IMR-90 (cell line): ENCODE measurements around the gene JAKMIP1. TPM values are rescaled to one million over a fixed set of nuclear protein-coding genes. Genes with fewer than 3 reads are reported as not detected.

Source experiments
- ATAC-seq: fragments of 200-7000 bp; cut with Tn5 transposase; 2 replicates; pipeline ENCODE4 v1.9.1; 2020; ENCODE audit warnings: low read depth, mild to moderate bottlenecking, moderate library complexity
- BruUV-seq: library from RNA; stranded (reverse); fragments of 400-500 nt; replicated peaks from 2 replicates; lab custom pipeline; 2021; lab: Mats Ljungman, UMichigan
- CTCF ChIA-PET: fragments of 300-600 bp; formaldehyde crosslinking; extraction: SDS; loops from one replicate; lab custom pipeline; 2021; ENCODE audit warnings: antibody characterized with exemption; lab: Yijun Ruan, JAX
- POLR2A ChIA-PET: fragments of 300-600 bp; sonication (Branson Sonifier 250); formaldehyde crosslinking; loops from one replicate; lab custom pipeline; 2022; ENCODE audit warnings: antibody characterized with exemption; ENCODE audit not compliant: unreplicated experiment; lab: Charles Lee
- DNase-seq: peaks from one replicate; pipeline ENCODE4 v3.0.0; 2013
- H2AFZ ChIP-seq: replicated peaks from 2 replicates; pipeline ENCODE3; 2013; ENCODE audit warnings: low read length, mild to moderate bottlenecking; ENCODE audit not compliant: poor library complexity
- H2AK5ac ChIP-seq: 2 replicates; pipeline ENCODE4 v1.6.1; 2013; ENCODE audit warnings: low read depth, low read length, inconsistent platforms
- H2AK9ac ChIP-seq: replicated peaks from 2 replicates; pipeline ENCODE3; 2013; ENCODE audit warnings: mild to moderate bottlenecking, low read depth, low read length, moderate library complexity; ENCODE audit not compliant: poor library complexity
- H2BK120ac ChIP-seq: 2 replicates; pipeline ENCODE4 v1.6.1; 2013; ENCODE audit warnings: low read depth, low read length, inconsistent platforms
- H2BK15ac ChIP-seq: 3 replicates; pipeline ENCODE4 v1.6.1; 2013; ENCODE audit warnings: low read depth, low read length, inconsistent platforms
- H2BK20ac ChIP-seq: 2 replicates; pipeline ENCODE4 v1.6.1; 2013; ENCODE audit warnings: low read depth, mild to moderate bottlenecking, inconsistent platforms, low read length, moderate library complexity
- H2BK5ac ChIP-seq: 2 replicates; pipeline ENCODE4 v1.6.1; 2013; ENCODE audit warnings: mild to moderate bottlenecking, low read depth, low read length, inconsistent platforms; ENCODE audit not compliant: poor library complexity, severe bottlenecking
- H3K14ac ChIP-seq: replicated peaks from 2 replicates; pipeline ENCODE4 v1.6.1; 2013; ENCODE audit warnings: low read depth, low read length, inconsistent platforms
- H3K18ac ChIP-seq: 2 replicates; pipeline ENCODE4 v1.6.1; 2013; ENCODE audit warnings: low read depth, low read length, control low read depth
- H3K23ac ChIP-seq: 2 replicates; pipeline ENCODE4 v1.6.1; 2013; ENCODE audit warnings: low read depth, low read length, inconsistent platforms
- H3K27ac ChIP-seq: 2 replicates; pipeline ENCODE4 v1.5.1; 2013; ENCODE audit warnings: mild to moderate bottlenecking, control low read depth, low read length; ENCODE audit not compliant: insufficient read depth
- H3K27me3 ChIP-seq: 2 replicates; pipeline ENCODE4 v1.6.1; 2013; ENCODE audit warnings: low read length; ENCODE audit not compliant: control insufficient read depth, insufficient read depth
- H3K36me3 ChIP-seq: 2 replicates; pipeline ENCODE4 v1.6.1; 2013; ENCODE audit warnings: low read length, mixed read lengths; ENCODE audit not compliant: control insufficient read depth, insufficient read depth
- H3K4ac ChIP-seq: 2 replicates; pipeline ENCODE4 v1.6.1; 2013; ENCODE audit warnings: low read depth, low read length, inconsistent platforms
- H3K4me1 ChIP-seq: 2 replicates; pipeline ENCODE4 v1.6.1; 2013; ENCODE audit warnings: low read length, mixed read lengths; ENCODE audit not compliant: control insufficient read depth, insufficient read depth
- H3K4me2 ChIP-seq: 2 replicates; pipeline ENCODE4 v1.6.1; 2013; ENCODE audit warnings: low read depth, mild to moderate bottlenecking, control low read depth, low read length, moderate library complexity
- H3K4me3 ChIP-seq: 2 replicates; pipeline ENCODE4 v1.5.1; 2013; ENCODE audit warnings: low read depth, mild to moderate bottlenecking, control low read depth, low read length, moderate library complexity; ENCODE audit not compliant: insufficient read depth
- H3K56ac ChIP-seq: 2 replicates; pipeline ENCODE4 v1.6.1; 2013; ENCODE audit warnings: low read length, inconsistent platforms; ENCODE audit not compliant: insufficient read depth; ENCODE audit errors: extremely low read depth
- H3K79me1 ChIP-seq, 2 experiments: 2 replicates each; pipeline ENCODE4 v1.6.1; 2013; ENCODE audit warnings: low read length in 2 of 2, inconsistent platforms in 1 of 2, low read depth in 1 of 2
- H3K9ac ChIP-seq: 2 replicates; pipeline ENCODE4 v1.6.1; 2013; ENCODE audit warnings: low read depth, low read length, control low read depth
- H3K9me1 ChIP-seq: 2 replicates; pipeline ENCODE4 v1.6.1; 2013; ENCODE audit warnings: low read length, inconsistent platforms; ENCODE audit not compliant: insufficient read depth
- H3K9me3 ChIP-seq: 2 replicates; pipeline ENCODE4 v1.6.1; 2013; ENCODE audit warnings: low read length; ENCODE audit not compliant: control insufficient read depth, insufficient read depth
- H4K20me1 ChIP-seq: 2 replicates; pipeline ENCODE4 v1.6.1; 2013; ENCODE audit warnings: low read length, inconsistent platforms; ENCODE audit not compliant: insufficient read depth
- H4K5ac ChIP-seq: 2 replicates; pipeline ENCODE4 v1.6.1; 2013; ENCODE audit warnings: mild to moderate bottlenecking, low read depth, low read length, control low read depth
- H4K8ac ChIP-seq, 2 experiments: 2 replicates each; pipeline ENCODE4 v1.6.1; 2013; ENCODE audit warnings: low read depth in 2 of 2, low read length in 2 of 2, control low read depth in 1 of 2, inconsistent platforms in 1 of 2
- H4K91ac ChIP-seq: 2 replicates; pipeline ENCODE4 v1.6.1; 2013; ENCODE audit warnings: low read depth, low read length, inconsistent platforms; ENCODE audit not compliant: insufficient read depth
- CEBPB ChIP-seq: IDR thresholded peaks from 2 replicates; pipeline ENCODE4 v1.6.1; 2012; ENCODE audit warnings: low read depth, low read length, improper control_type of control experiment
- CHD1 ChIP-seq: IDR thresholded peaks from 2 replicates; pipeline ENCODE4 v1.6.1; 2012; ENCODE audit warnings: low read depth, low read length, improper control_type of control experiment
- ELK1 ChIP-seq: fragments of 150-350 bp; IDR thresholded peaks from 2 replicates; pipeline ENCODE4 v1.6.1; 2016; ENCODE audit warnings: low read depth, mild to moderate bottlenecking, low read length, moderate library complexity, borderline replicate concordance
- MAFK ChIP-seq: IDR thresholded peaks from 2 replicates; pipeline ENCODE4 v1.6.1; 2012; ENCODE audit warnings: low read depth, low read length, improper control_type of control experiment
- MAZ ChIP-seq: IDR thresholded peaks from 2 replicates; pipeline ENCODE4 v1.6.1; 2012; ENCODE audit warnings: low read depth, mild to moderate bottlenecking, low read length, improper control_type of control experiment, moderate library complexity, borderline replicate concordance
- NFE2L2 ChIP-seq: fragments of 150-350 bp; IDR thresholded peaks from 2 replicates; pipeline ENCODE4 v1.6.1; 2016; ENCODE audit warnings: low read depth, mild to moderate bottlenecking, low read length
- RAD21 ChIP-seq: IDR thresholded peaks from 2 replicates; pipeline ENCODE4 v1.6.1; 2012; ENCODE audit warnings: low read length, improper control_type of control experiment
- SMC3 ChIP-seq: fragments of 150-350 bp; IDR thresholded peaks from 2 replicates; pipeline ENCODE4 v1.6.1; 2016; ENCODE audit warnings: low read depth, mild to moderate bottlenecking, antibody characterized with exemption, low read length, moderate library complexity
- USF2 ChIP-seq: fragments of 150-350 bp; IDR thresholded peaks from 2 replicates; pipeline ENCODE4 v1.6.1; 2017; ENCODE audit warnings: mild to moderate bottlenecking, antibody characterized with exemption, low read length, low read depth
- WGBS, 2 experiments: methylation state at CpG; one replicate each; pipeline versions ENCODE4 v1.1.5 to v1.1.7; 2013; ENCODE audit warnings: missing lambda C conversion rate in 2 of 2; ENCODE audit not compliant: insufficient read length in 1 of 2; ENCODE audit errors: extremely low coverage in 2 of 2; 5-methylcytosine and 5-hydroxymethylcytosine counted together
- dilution Hi-C: fragments of 300-500 bp; cut with HindIII; formaldehyde crosslinking; loops from one replicate; pipeline ENCODE4 v1.14.3; 2018; ENCODE audit warnings: low sequenced_read_pairs; ENCODE audit not compliant: unreplicated experiment
- in situ Hi-C: fragments of 300-500 bp; cut with MboI; formaldehyde crosslinking; loops from 3 replicates; pipeline ENCODE4 v1.14.3; 2019; ENCODE audit warnings: low sequenced_read_pairs, inconsistent platforms, mixed read lengths
- intact Hi-C: fragments of 100-400 bp; cut with micrococcal nuclease; formaldehyde crosslinking; loops from 2 replicates; pipeline ENCODE4 v1.10.0; 2022
- polyA plus RNA-seq, 3 experiments: library from polyadenylated mRNA; depleted of rRNA; stranded (reverse); fragments of >200 nt; gene quantifications; 2 replicates each; pipeline ENCODE4 v1.2.3, GENCODE V29; 2012; ENCODE audit warnings: low replicate concordance in 1 of 3
- total RNA-seq: library from RNA; depleted of rRNA; stranded (reverse); fragments of >200 nt; gene quantifications from 2 replicates; pipeline ENCODE4 v1.2.3, GENCODE V29; 2012

The JAKMIP1 gene
- total and polyA plus RNA-seq, 2 of the 4 experiments (the other 2 are of a cell fraction) = not detected

GRCh38 chr4:6092131-6092530, 108.2 kb downstream of the JAKMIP1 start:
- TF ChIP-seq RAD21 = no peak
- TF ChIP-seq USF2 = no peak
- TF ChIP-seq CHD1 = no peak
- no peak for TF ChIP-seq CEBPB
- no peak for TF ChIP-seq NFE2L2
- no peak for TF ChIP-seq ELK1
- TF ChIP-seq SMC3 = no peak
- TF ChIP-seq MAFK = no peak
- TF ChIP-seq MAZ = no peak
- H2BK5ac ChIP-seq = no peak overlapping the region
- in situ Hi-C loops = no loop called here

More at GRCh38 chr4:6092131-6092530, 108.2 kb downstream of the JAKMIP1 start:
- H4K20me1 ChIP-seq = no peaks in the 10 kb centered on the region
- H3K27me3 ChIP-seq = no peaks in the 10 kb centered on the region
- ChIA-PET POLR2A (no interaction called here), CTCF (no interaction called here)
- no peaks in the 10 kb centered on the region for H3K9me3 ChIP-seq
- H2BK20ac ChIP-seq = no peak overlapping the region
- H3K18ac ChIP-seq = no peak overlapping the region
- ATAC-seq (no peak), DNase-seq (no peak)
- no peak overlapping the region for H2AK5ac ChIP-seq
- no peaks in the 10 kb centered on the region for H3K4me1 ChIP-seq
- H3K9me1 ChIP-seq = no peaks in the 10 kb centered on the region
- no peak overlapping the region for H4K91ac ChIP-seq
- H3K23ac ChIP-seq = no peak overlapping the region
- H4K8ac ChIP-seq = no peak overlapping the region
- no TSS peak for BruUV-seq
- no peak overlapping the region for H3K14ac ChIP-seq
- no peaks in the 10 kb centered on the region for H3K79me1 ChIP-seq
- no peak overlapping the region for H3K4ac ChIP-seq
- no CpG with 5 or more reads among the region's 7 CpGs for WGBS, 2 experiments
- no peak overlapping the region for H3K9ac ChIP-seq
- no peak overlapping the region for H3K56ac ChIP-seq
- H2AK9ac ChIP-seq = no peak overlapping the region
- no peak overlapping the region for H3K27ac ChIP-seq
- intact Hi-C loops = no loop called here
- H2AFZ ChIP-seq = no peak overlapping the region
- no peak overlapping the region for H2BK15ac ChIP-seq
- H3K4me3 ChIP-seq = no peak overlapping the region
- no peak overlapping the region for H4K5ac ChIP-seq
- H3K4me2 ChIP-seq = no peak overlapping the region
- dilution Hi-C loops = no loop called here
- H2BK120ac ChIP-seq = no peak overlapping the region
- H3K36me3 ChIP-seq = no peaks in the 10 kb centered on the region
